ENCODE data around the gene TACC2.

DNA sequence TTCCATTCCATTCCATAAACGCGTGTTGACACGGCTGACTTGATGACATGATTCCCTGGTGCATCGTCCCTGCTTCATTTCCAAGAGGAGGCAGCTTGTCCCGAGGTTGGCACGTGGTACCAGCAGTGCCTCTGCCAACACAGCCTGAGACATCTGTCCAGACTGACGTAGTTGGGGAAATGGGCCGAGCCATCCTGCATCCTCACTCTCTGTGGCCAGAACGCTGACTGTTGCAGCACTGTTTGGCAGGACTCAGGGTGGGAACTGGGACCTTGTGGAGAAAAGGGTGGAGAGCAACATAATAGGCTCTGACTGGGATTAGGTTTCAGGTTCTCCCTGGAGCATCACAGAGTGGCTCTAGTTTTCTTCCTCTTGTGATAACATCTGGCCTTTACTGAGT lies 163.6 kb downstream of the TACC2 start:
- no peak for TF ChIP-seq EZH2 (IDR thresholded peaks at IDR 0.05; ENCODE audit: borderline replicate concordance, low read length)
- TF ChIP-seq, protein P1, sequence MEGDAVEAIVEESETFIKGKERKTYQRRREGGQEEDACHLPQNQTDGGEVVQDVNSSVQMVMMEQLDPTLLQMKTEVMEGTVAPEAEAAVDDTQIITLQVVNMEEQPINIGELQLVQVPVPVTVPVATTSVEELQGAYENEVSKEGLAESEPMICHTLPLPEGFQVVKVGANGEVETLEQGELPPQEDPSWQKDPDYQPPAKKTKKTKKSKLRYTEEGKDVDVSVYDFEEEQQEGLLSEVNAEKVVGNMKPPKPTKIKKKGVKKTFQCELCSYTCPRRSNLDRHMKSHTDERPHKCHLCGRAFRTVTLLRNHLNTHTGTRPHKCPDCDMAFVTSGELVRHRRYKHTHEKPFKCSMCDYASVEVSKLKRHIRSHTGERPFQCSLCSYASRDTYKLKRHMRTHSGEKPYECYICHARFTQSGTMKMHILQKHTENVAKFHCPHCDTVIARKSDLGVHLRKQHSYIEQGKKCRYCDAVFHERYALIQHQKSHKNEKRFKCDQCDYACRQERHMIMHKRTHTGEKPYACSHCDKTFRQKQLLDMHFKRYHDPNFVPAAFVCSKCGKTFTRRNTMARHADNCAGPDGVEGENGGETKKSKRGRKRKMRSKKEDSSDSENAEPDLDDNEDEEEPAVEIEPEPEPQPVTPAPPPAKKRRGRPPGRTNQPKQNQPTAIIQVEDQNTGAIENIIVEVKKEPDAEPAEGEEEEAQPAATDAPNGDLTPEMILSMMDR (IDR thresholded peaks at IDR 0.05; ENCODE audit: low read length), result no peak
